22Rv1 (cell line): ENCODE data around the gene PRELID3B.

Experiments
- ZFX ChIP-seq: fragments of 450-650 bp; IDR thresholded peaks from 2 replicates; pipeline ENCODE4 v1.6.1; 2017; ENCODE audit warnings: antibody characterized with exemption, borderline replicate concordance
- TF ChIP-seq, protein P1 (sequence below): fragments of 450-650 bp; IDR thresholded peaks from 2 replicates; pipeline ENCODE4 v1.5.1; 2017; ENCODE audit warnings: mild to moderate bottlenecking

DNA sequence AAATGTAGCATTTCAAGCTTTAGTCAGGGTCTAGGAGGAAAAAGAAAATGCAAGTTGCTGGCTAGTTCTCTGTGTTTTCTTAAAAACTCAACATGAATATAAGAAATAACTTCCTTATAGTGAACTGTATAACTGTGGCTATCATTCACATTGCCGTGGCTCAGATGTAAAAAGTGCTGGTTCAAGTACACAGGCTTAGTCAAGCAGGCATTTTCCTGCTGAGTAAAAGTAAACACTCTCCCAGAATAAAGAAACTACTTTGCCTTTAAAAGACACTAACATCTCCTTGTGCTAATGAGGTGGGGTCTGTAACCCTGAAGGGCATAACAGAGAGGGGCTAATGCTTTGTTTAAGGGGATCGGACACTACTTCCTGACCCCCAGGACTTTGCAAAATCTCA is 13.8 kb downstream of the PRELID3B start:
- TF ChIP-seq, protein P1, sequence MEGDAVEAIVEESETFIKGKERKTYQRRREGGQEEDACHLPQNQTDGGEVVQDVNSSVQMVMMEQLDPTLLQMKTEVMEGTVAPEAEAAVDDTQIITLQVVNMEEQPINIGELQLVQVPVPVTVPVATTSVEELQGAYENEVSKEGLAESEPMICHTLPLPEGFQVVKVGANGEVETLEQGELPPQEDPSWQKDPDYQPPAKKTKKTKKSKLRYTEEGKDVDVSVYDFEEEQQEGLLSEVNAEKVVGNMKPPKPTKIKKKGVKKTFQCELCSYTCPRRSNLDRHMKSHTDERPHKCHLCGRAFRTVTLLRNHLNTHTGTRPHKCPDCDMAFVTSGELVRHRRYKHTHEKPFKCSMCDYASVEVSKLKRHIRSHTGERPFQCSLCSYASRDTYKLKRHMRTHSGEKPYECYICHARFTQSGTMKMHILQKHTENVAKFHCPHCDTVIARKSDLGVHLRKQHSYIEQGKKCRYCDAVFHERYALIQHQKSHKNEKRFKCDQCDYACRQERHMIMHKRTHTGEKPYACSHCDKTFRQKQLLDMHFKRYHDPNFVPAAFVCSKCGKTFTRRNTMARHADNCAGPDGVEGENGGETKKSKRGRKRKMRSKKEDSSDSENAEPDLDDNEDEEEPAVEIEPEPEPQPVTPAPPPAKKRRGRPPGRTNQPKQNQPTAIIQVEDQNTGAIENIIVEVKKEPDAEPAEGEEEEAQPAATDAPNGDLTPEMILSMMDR = no peak
- TF ChIP-seq ZFX = no peak
